SJSA1 (cell line): ENCODE data around the gene RNMT. TPM values are rescaled to one million over a fixed set of nuclear protein-coding genes. Genes with fewer than 3 reads are reported as not detected.

Source experiments
- DNase-seq, 2 experiments: peaks; one replicate each; pipeline ENCODE4 v3.0.0-alpha.2; 2015 to 2020; ENCODE audit warnings: low spot score in 2 of 2, low read depth in 1 of 2
- H3K27ac ChIP-seq: fragments of 250-450 bp; sonication (Bioruptor Pico); 2 replicates; pipeline ENCODE4 v1.5.1; 2020; ENCODE audit warnings: mild to moderate bottlenecking, moderate library complexity
- H3K27me3 ChIP-seq: fragments of 250-450 bp; sonication (Bioruptor Pico); replicated peaks from 2 replicates; pipeline ENCODE4 v1.5.1; 2020; ENCODE audit warnings: mild to moderate bottlenecking, moderate library complexity
- H3K36me3 ChIP-seq: fragments of 250-450 bp; sonication (Bioruptor Pico); 2 replicates; pipeline ENCODE4 v1.5.1; 2020; ENCODE audit warnings: mild to moderate bottlenecking
- H3K4me1 ChIP-seq: fragments of 250-450 bp; sonication (Bioruptor Pico); replicated peaks from 2 replicates; pipeline ENCODE4 v1.6.1; 2021; ENCODE audit warnings: mild to moderate bottlenecking
- H3K4me3 ChIP-seq: fragments of 250-450 bp; sonication (Bioruptor Pico); 2 replicates; pipeline ENCODE4 v1.5.1; 2020; ENCODE audit warnings: mild to moderate bottlenecking
- H3K9me3 ChIP-seq: fragments of 250-450 bp; sonication (Bioruptor Pico); replicated peaks from 2 replicates; pipeline ENCODE4 v1.5.1; 2020; ENCODE audit warnings: mild to moderate bottlenecking
- total RNA-seq: library from RNA; depleted of rRNA; stranded (reverse); fragments of >200 nt; shearing (Covaris generic); gene quantifications from 2 replicates; pipeline ENCODE4 v1.2.3, GENCODE V29; 2014

RNMT gene
- total RNA-seq, 1 experiment from 2014 or later: 14.7 TPM

- no peak for DNase-seq
- H3K27ac ChIP-seq: no peak overlapping the region
- no peaks in the 10 kb centered on the region for H3K9me3 ChIP-seq
- H3K27me3 ChIP-seq: no peaks in the 10 kb centered on the region
- no peaks in the 10 kb centered on the region for H3K4me1 ChIP-seq
- no peak overlapping the region for H3K4me3 ChIP-seq
- peaks cover 22% of the 10 kb centered on the region for H3K36me3 ChIP-seq
These were observed 32.1 kb downstream of the RNMT start for GRCh38 chr18:13758622-13759021.

DNA sequence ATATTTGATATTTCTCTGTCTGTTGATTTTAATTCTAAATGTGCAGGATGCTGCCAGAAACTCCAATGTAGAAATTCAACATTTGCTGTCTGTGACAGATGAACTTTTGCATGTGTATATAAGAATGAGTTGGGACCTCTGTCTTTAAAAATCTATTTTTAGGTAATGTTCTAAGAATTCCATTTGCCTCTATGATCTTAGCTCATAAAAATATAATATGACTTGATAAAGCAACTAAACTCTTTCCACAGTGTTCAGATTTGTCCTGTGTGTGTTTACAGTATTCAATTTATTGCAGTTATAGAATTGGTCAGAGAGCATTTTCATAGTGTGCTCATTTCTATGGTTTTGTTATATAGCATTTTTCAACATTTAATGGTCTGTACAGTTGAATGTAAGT is 33.6 kb downstream of the RNMT start:
- H3K36me3 ChIP-seq: peaks cover 13% of the 10 kb centered on the region

GRCh38 chr18:13762690-13763439 is 36.4 kb downstream of the RNMT start:
- H3K9me3 ChIP-seq: no peaks in the 10 kb centered on the region
- H3K27me3 ChIP-seq: no peaks in the 10 kb centered on the region
- no peak overlapping the region for H3K4me3 ChIP-seq
- peaks cover 4% of the 10 kb centered on the region for H3K36me3 ChIP-seq
- H3K4me1 ChIP-seq: no peaks in the 10 kb centered on the region
- DNase-seq: no peak
- H3K27ac ChIP-seq: no peak overlapping the region

More for the DNA sequence above, 33.6 kb downstream of the RNMT start:
- H3K9me3 ChIP-seq: no peaks in the 10 kb centered on the region
- no peak for DNase-seq
- H3K27me3 ChIP-seq: no peaks in the 10 kb centered on the region
- no peak overlapping the region for H3K4me3 ChIP-seq
- H3K4me1 ChIP-seq: no peaks in the 10 kb centered on the region
- H3K27ac ChIP-seq: no peak overlapping the region

- H3K9me3 ChIP-seq: no peaks in the 10 kb centered on the region
- H3K27ac ChIP-seq: no peak overlapping the region
- no peaks in the 10 kb centered on the region for H3K4me1 ChIP-seq
- DNase-seq: no peak
- no peak overlapping the region for H3K4me3 ChIP-seq
- no peaks in the 10 kb centered on the region for H3K27me3 ChIP-seq
- no peaks in the 10 kb centered on the region for H3K36me3 ChIP-seq
These were observed 48.6 kb downstream of the RNMT start for GRCh38 chr18:13775058-13775457.

- Histone ChIP-seq H3K27me3 (no peaks in the 10 kb centered on the region; the same call in 1 of the 2 replicates), H3K4me1 (no peaks in the 10 kb centered on the region), H3K9me3 (no peaks in the 10 kb centered on the region), H3K36me3 (no peaks in the 10 kb centered on the region), H3K27ac (no peak overlapping the region), H3K4me3 (no peak overlapping the region)
- no peak for DNase-seq
These were observed 64.7 kb downstream of the RNMT start for GRCh38 chr18:13791181-13791580.

- H3K36me3 ChIP-seq: no peaks in the 10 kb centered on the region
- no peak for DNase-seq
- no peaks in the 10 kb centered on the region for H3K4me1 ChIP-seq
- H3K9me3 ChIP-seq: no peaks in the 10 kb centered on the region
- no peaks in the 10 kb centered on the region for H3K27me3 ChIP-seq
- no peak overlapping the region for H3K27ac ChIP-seq
- H3K4me3 ChIP-seq: no peak overlapping the region
These were observed 67.3 kb downstream of the RNMT start for GRCh38 chr18:13793819-13794218.

DNA sequence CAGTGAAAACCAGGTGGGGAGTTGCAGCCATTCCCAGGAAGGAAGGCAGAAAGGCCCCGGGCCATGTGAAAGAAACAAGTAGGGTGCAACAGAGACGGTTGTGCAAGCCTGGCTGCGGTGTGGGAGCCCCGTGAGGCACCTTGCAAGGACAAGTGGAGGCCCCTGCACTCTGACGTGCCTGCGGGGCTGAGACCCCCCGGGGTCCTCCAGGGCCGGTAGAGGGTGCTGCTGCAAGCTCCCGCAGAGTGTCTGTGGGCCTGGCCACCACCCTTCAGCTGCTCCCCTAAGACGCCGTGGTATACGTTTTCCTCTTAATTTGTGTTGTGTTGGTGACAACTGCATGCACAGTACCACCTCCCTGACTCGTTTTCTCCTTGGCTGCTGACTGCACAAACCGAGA is 70.0 kb downstream of the RNMT start:
- Histone ChIP-seq H3K27ac (no peak overlapping the region), H3K27me3 (peaks cover 5% of the 10 kb centered on the region; the same call in 1 of the 2 replicates), H3K36me3 (no peaks in the 10 kb centered on the region), H3K9me3 (no peaks in the 10 kb centered on the region), H3K4me1 (no peaks in the 10 kb centered on the region), H3K4me3 (no peak overlapping the region)
- no peak for DNase-seq

- no peak overlapping the region for H3K4me3 ChIP-seq
- H3K9me3 ChIP-seq: no peaks in the 10 kb centered on the region
- H3K27me3 ChIP-seq: peaks cover 9% of the 10 kb centered on the region; the same call in 1 of the 2 replicates
- H3K27ac ChIP-seq: no peak overlapping the region
- H3K4me1 ChIP-seq: no peaks in the 10 kb centered on the region
- no peaks in the 10 kb centered on the region for H3K36me3 ChIP-seq
- DNase-seq: no peak
These were observed 70.7 kb downstream of the RNMT start for GRCh38 chr18:13797157-13797611.

GRCh38 chr18:13799396-13799795 is 72.9 kb downstream of the RNMT start:
- H3K4me1 ChIP-seq: no peaks in the 10 kb centered on the region

GRCh38 chr18:13800505-13801259 is 74.2 kb downstream of the RNMT start:
- H3K4me3 ChIP-seq: no peak overlapping the region
- peak; percentile 6 to 56 for DNase-seq
- H3K27ac ChIP-seq: no peak overlapping the region
- H3K9me3 ChIP-seq: no peaks in the 10 kb centered on the region
- no peaks in the 10 kb centered on the region for H3K4me1 ChIP-seq
- no peaks in the 10 kb centered on the region for H3K36me3 ChIP-seq
- H3K27me3 ChIP-seq: peaks cover 9% of the 10 kb centered on the region; the same call in 1 of the 2 replicates

More at GRCh38 chr18:13799396-13799795, 72.9 kb downstream of the RNMT start:
- Histone ChIP-seq H3K36me3 (no peaks in the 10 kb centered on the region), H3K27ac (no peak overlapping the region), H3K27me3 (peaks cover 9% of the 10 kb centered on the region; the same call in 1 of the 2 replicates), H3K4me3 (no peak overlapping the region), H3K9me3 (no peaks in the 10 kb centered on the region)
- DNase-seq: no peak

- Histone ChIP-seq H3K36me3 (no peaks in the 10 kb centered on the region), H3K4me3 (no peak overlapping the region), H3K9me3 (no peaks in the 10 kb centered on the region), H3K4me1 (no peaks in the 10 kb centered on the region), H3K27me3 (peaks cover 9% of the 10 kb centered on the region; the same call in 1 of the 2 replicates), H3K27ac (no peak overlapping the region)
- no peak for DNase-seq
These were observed 74.8 kb downstream of the RNMT start for GRCh38 chr18:13801260-13801601.

GRCh38 chr18:13804305-13804704 is 77.8 kb downstream of the RNMT start:
- Histone ChIP-seq H3K4me1 (no peaks in the 10 kb centered on the region), H3K4me3 (no peak overlapping the region), H3K36me3 (no peaks in the 10 kb centered on the region), H3K9me3 (no peaks in the 10 kb centered on the region; the same call in 1 of the 2 replicates), H3K27ac (no peak overlapping the region), H3K27me3 (peaks cover 9% of the 10 kb centered on the region; the same call in 1 of the 2 replicates)
- DNase-seq: no peak

GRCh38 chr18:13808294-13809042 is 82.0 kb downstream of the RNMT start:
- Histone ChIP-seq H3K9me3 (no peaks in the 10 kb centered on the region; the same call in 1 of the 2 replicates), H3K4me3 (no peak overlapping the region), H3K36me3 (no peaks in the 10 kb centered on the region), H3K27ac (no peak overlapping the region), H3K4me1 (no peaks in the 10 kb centered on the region), H3K27me3 (no peaks in the 10 kb centered on the region)
- DNase-seq: no peak
